ENCODE data around the gene LOXHD1. TPM values are rescaled to one million over a fixed set of nuclear protein-coding genes. Genes with fewer than 3 reads are reported as not detected.

Gene LOXHD1
- total RNA-seq, 1 experiment from 2014 or later: not detected

GRCh38 chr18:46488471-46489213, 168.4 kb downstream of the LOXHD1 start:
- no peaks in the 10 kb centered on the region for H4K20me1 ChIP-seq (ENCODE audit: insufficient read depth)
- 0 out of 2 replicates have a peak, but pooled peaks cover 2% of the 10 kb centered on the region for H3F3A ChIP-seq (ENCODE audit: insufficient read depth, low read depth)
- no peak for DNase-seq
- peaks cover 4% of the 10 kb centered on the region; the same call in 1 of the 2 replicates for H3K9me2 ChIP-seq (ENCODE audit: insufficient read depth)
- no peak overlapping the region for H3K4me3 ChIP-seq
- POLR2A ChIA-PET (ENCODE audit: unreplicated experiment): no interaction called here
- peaks cover 15% of the 10 kb centered on the region; the same call in 1 of the 2 replicates for H3K27me3 ChIP-seq (ENCODE audit: insufficient read depth, low read depth)
- H3K27ac ChIP-seq: no peak overlapping the region
- H3K4me1 ChIP-seq (replicated peaks; ENCODE audit: insufficient read depth): peaks cover 8% of the 10 kb centered on the region; the same call in 1 of the 2 replicates
- CTCF ChIA-PET: no interaction called here
- no peak overlapping the region for H3K4me2 ChIP-seq
- H3K36me3 ChIP-seq (ENCODE audit: low read depth): no peaks in the 10 kb centered on the region
- no TSS peak for BruUV-seq (replicated peaks)
- no peak overlapping the region for H2AFZ ChIP-seq
- H3K9me3 ChIP-seq (ENCODE audit: insufficient read depth, low read depth): no peaks in the 10 kb centered on the region
- TF ChIP-seq EZH2 (IDR thresholded peaks at IDR 0.05; ENCODE audit: low read depth) (no peak), CTCF (conservative IDR thresholded peaks at IDR 0.05) (no peak)
- intact Hi-C loops (cut with micrococcal nuclease; ENCODE audit: unreplicated experiment): no loop called here
- no peaks in the 10 kb centered on the region for H3K79me2 ChIP-seq (ENCODE audit: low read depth)

- ChIA-PET POLR2A (ENCODE audit: unreplicated experiment) (interaction anchor here (0.7 kb wide), 1 partner anchor 36 kb away, joined by 3 read pairs; no protein-coding TSS in a partner anchor), CTCF (no interaction called here)
- TF ChIP-seq EZH2 (IDR thresholded peaks at IDR 0.05; ENCODE audit: low read depth): no peak
- no peak for TF ChIP-seq CTCF (conservative IDR thresholded peaks at IDR 0.05)
- Histone ChIP-seq H2AFZ (no peak overlapping the region), H3K9me3 (ENCODE audit: insufficient read depth, low read depth) (no peaks in the 10 kb centered on the region), H3K27ac (no peak overlapping the region), H3K4me1 (replicated peaks; ENCODE audit: insufficient read depth) (peaks cover 8% of the 10 kb centered on the region; the same call in 1 of the 2 replicates), H3K27me3 (ENCODE audit: insufficient read depth, low read depth) (no peaks in the 10 kb centered on the region), H3K36me3 (ENCODE audit: low read depth) (no peaks in the 10 kb centered on the region), H3K4me3 (no peak overlapping the region), H3F3A (ENCODE audit: insufficient read depth, low read depth) (0 out of 2 replicates have a peak, but pooled peaks cover 2% of the 10 kb centered on the region), H4K20me1 (ENCODE audit: insufficient read depth) (no peaks in the 10 kb centered on the region), H3K79me2 (ENCODE audit: low read depth) (no peaks in the 10 kb centered on the region), H3K4me2 (no peak overlapping the region), H3K9me2 (ENCODE audit: insufficient read depth) (no peaks in the 10 kb centered on the region)
- peak in 1 of 2 experiments; percentile 45 for DNase-seq
- intact Hi-C loops (cut with micrococcal nuclease; ENCODE audit: unreplicated experiment): no loop called here
- no TSS peak for BruUV-seq (replicated peaks)
Observed at GRCh38 chr18:46485675-46486194, 171.3 kb downstream of the LOXHD1 start.

- H3K4me1 ChIP-seq (replicated peaks; ENCODE audit: insufficient read depth): peaks cover 8% of the 10 kb centered on the region; the same call in 1 of the 2 replicates
- no peaks in the 10 kb centered on the region for H3K9me2 ChIP-seq (ENCODE audit: insufficient read depth)
- no peaks in the 10 kb centered on the region for H3K79me2 ChIP-seq (ENCODE audit: low read depth)
- intact Hi-C loops (cut with micrococcal nuclease; ENCODE audit: unreplicated experiment): no loop called here
- no peaks in the 10 kb centered on the region for H3K9me3 ChIP-seq (ENCODE audit: insufficient read depth, low read depth)
- no peak for DNase-seq
- no peaks in the 10 kb centered on the region for H4K20me1 ChIP-seq (ENCODE audit: insufficient read depth)
- no peak for TF ChIP-seq EZH2 (IDR thresholded peaks at IDR 0.05; ENCODE audit: low read depth)
- no peak for TF ChIP-seq CTCF (conservative IDR thresholded peaks at IDR 0.05)
- H3F3A ChIP-seq (ENCODE audit: insufficient read depth, low read depth): 0 out of 2 replicates have a peak, but pooled peaks cover 2% of the 10 kb centered on the region
- no TSS peak for BruUV-seq (replicated peaks)
- POLR2A ChIA-PET (ENCODE audit: unreplicated experiment): no interaction called here
- H3K36me3 ChIP-seq (ENCODE audit: low read depth): no peaks in the 10 kb centered on the region
- no peak overlapping the region for H3K4me2 ChIP-seq
- H3K27me3 ChIP-seq (ENCODE audit: insufficient read depth, low read depth): no peaks in the 10 kb centered on the region
- H2AFZ ChIP-seq: no peak overlapping the region
- no peak overlapping the region for H3K4me3 ChIP-seq
- no peak overlapping the region for H3K27ac ChIP-seq
- CTCF ChIA-PET: no interaction called here
Observed at GRCh38 chr18:46484971-46485370, 172.0 kb downstream of the LOXHD1 start.
